ENCODE results near the gene DCST2.

GRCh38 chr1:155073377-155074242 is 40.0 kb upstream of the DCST2 start:
- TF ChIP-seq, protein P1, sequence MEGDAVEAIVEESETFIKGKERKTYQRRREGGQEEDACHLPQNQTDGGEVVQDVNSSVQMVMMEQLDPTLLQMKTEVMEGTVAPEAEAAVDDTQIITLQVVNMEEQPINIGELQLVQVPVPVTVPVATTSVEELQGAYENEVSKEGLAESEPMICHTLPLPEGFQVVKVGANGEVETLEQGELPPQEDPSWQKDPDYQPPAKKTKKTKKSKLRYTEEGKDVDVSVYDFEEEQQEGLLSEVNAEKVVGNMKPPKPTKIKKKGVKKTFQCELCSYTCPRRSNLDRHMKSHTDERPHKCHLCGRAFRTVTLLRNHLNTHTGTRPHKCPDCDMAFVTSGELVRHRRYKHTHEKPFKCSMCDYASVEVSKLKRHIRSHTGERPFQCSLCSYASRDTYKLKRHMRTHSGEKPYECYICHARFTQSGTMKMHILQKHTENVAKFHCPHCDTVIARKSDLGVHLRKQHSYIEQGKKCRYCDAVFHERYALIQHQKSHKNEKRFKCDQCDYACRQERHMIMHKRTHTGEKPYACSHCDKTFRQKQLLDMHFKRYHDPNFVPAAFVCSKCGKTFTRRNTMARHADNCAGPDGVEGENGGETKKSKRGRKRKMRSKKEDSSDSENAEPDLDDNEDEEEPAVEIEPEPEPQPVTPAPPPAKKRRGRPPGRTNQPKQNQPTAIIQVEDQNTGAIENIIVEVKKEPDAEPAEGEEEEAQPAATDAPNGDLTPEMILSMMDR (IDR thresholded peaks at IDR 0.05; ENCODE audit: low read depth, low read length): no peak
- TF ChIP-seq EZH2phosphoT487 (IDR thresholded peaks at IDR 0.05; ENCODE audit: low read depth): no peak
